ENCODE results near the gene STAT6. TPM values are rescaled to one million over a fixed set of nuclear protein-coding genes. Genes with fewer than 3 reads are reported as not detected.
A peak's percentile ranks its signal among the peaks of the same experiment; 100 is the strongest.

The STAT6 gene
- total RNA-seq, 1 donor from 2014 or later, result 12.9 TPM

- Histone ChIP-seq H3K27ac (no peak overlapping the region), H3K9me3 (ENCODE audit: low read depth) (no peaks in the 10 kb centered on the region), H3K9ac (no peak overlapping the region), H3F3A (ENCODE audit: low read depth) (peaks cover 19% of the 10 kb centered on the region), H3K4me1 (peaks cover 19% of the 10 kb centered on the region), H3K79me2 (ENCODE audit: low read depth) (peaks cover 33% of the 10 kb centered on the region), H3K36me3 (no peaks in the 10 kb centered on the region), H3K4me3 (no peak overlapping the region), H4K20me1 (ENCODE audit: low read depth) (peaks cover 23% of the 10 kb centered on the region), H3K4me2 (peak overlapping the region; percentile 87), H2AFZ (replicated peaks) (no peak overlapping the region), H3K27me3 (no peaks in the 10 kb centered on the region)
- TF ChIP-seq CTCF (IDR thresholded peaks at IDR 0.05) (no peak), EZH2phosphoT487 (IDR thresholded peaks at IDR 0.05) (no peak), EZH2 (IDR thresholded peaks at IDR 0.05) (no peak)
- Mint-ChIP-seq H3K27me3 (ENCODE audit: insufficient read depth, low read depth) (peaks cover 14% of the 10 kb centered on the region), H3K4me3 (peak overlapping the region; percentile 93), H3K9me3 (peaks cover 2% of the 10 kb centered on the region), H3K36me3 (no peaks in the 10 kb centered on the region), H3K27ac (no peak overlapping the region), H3K4me1 (peaks cover 28% of the 10 kb centered on the region)
- no peak for DNase-seq (ENCODE audit: low spot score)
Observed at GRCh38 chr12:57126561-57126960, 15.4 kb upstream of the STAT6 start.

GRCh38 chr12:57126061-57126460 lies 14.9 kb upstream of the STAT6 start:
- H3K79me2 ChIP-seq (ENCODE audit: low read depth), result peaks cover 28% of the 10 kb centered on the region
- no peaks in the 10 kb centered on the region for H3K36me3 Mint-ChIP-seq
- H4K20me1 ChIP-seq (ENCODE audit: low read depth), result peaks cover 18% of the 10 kb centered on the region
- H3K27me3 Mint-ChIP-seq (ENCODE audit: insufficient read depth, low read depth), result peaks cover 14% of the 10 kb centered on the region
- no peak for DNase-seq (ENCODE audit: low spot score)
- no peak overlapping the region for H3K9ac ChIP-seq
- H3K27ac ChIP-seq, result no peak overlapping the region
- H3K4me1 Mint-ChIP-seq, result peaks cover 23% of the 10 kb centered on the region
- H3K4me1 ChIP-seq, result peaks cover 14% of the 10 kb centered on the region
- no peak overlapping the region for H3K4me3 ChIP-seq
- no peak overlapping the region for H3K27ac Mint-ChIP-seq
- H3K9me3 ChIP-seq (ENCODE audit: low read depth), result no peaks in the 10 kb centered on the region
- peaks cover 18% of the 10 kb centered on the region for H3F3A ChIP-seq (ENCODE audit: low read depth)
- TF ChIP-seq CTCF (IDR thresholded peaks at IDR 0.05) (no peak), EZH2phosphoT487 (IDR thresholded peaks at IDR 0.05) (no peak), EZH2 (IDR thresholded peaks at IDR 0.05) (no peak)
- H3K27me3 ChIP-seq, result no peaks in the 10 kb centered on the region
- H3K36me3 ChIP-seq, result no peaks in the 10 kb centered on the region
- no peak overlapping the region for H3K4me2 ChIP-seq
- no peak overlapping the region for H2AFZ ChIP-seq (replicated peaks)
- H3K9me3 Mint-ChIP-seq, result peaks cover 2% of the 10 kb centered on the region
- no peak overlapping the region for H3K4me3 Mint-ChIP-seq

- Mint-ChIP-seq H3K4me1 (peaks cover 10% of the 10 kb centered on the region), H3K4me3 (peak overlapping the region; percentile 27), H3K36me3 (no peaks in the 10 kb centered on the region), H3K27me3 (ENCODE audit: insufficient read depth, low read depth) (peaks cover 14% of the 10 kb centered on the region), H3K9me3 (peaks cover 2% of the 10 kb centered on the region), H3K27ac (no peak overlapping the region)
- Histone ChIP-seq H3K27ac (no peak overlapping the region), H3K4me2 (no peak overlapping the region), H4K20me1 (ENCODE audit: low read depth) (peaks cover under 1% of the 10 kb centered on the region), H3K4me1 (no peaks in the 10 kb centered on the region), H3K36me3 (no peaks in the 10 kb centered on the region), H3K79me2 (ENCODE audit: low read depth) (peaks cover 11% of the 10 kb centered on the region), H3K9me3 (ENCODE audit: low read depth) (no peaks in the 10 kb centered on the region), H3K27me3 (no peaks in the 10 kb centered on the region), H3F3A (ENCODE audit: low read depth) (peaks cover 18% of the 10 kb centered on the region), H3K4me3 (no peak overlapping the region), H2AFZ (replicated peaks) (no peak overlapping the region), H3K9ac (no peak overlapping the region)
- no peak for TF ChIP-seq EZH2phosphoT487 (IDR thresholded peaks at IDR 0.05)
- TF ChIP-seq CTCF (IDR thresholded peaks at IDR 0.05), result peak; percentile 92
- TF ChIP-seq EZH2 (IDR thresholded peaks at IDR 0.05), result peak; percentile 28
- peak; percentile 83 for DNase-seq (ENCODE audit: low spot score)
Observed at GRCh38 chr12:57124261-57124877, 13.2 kb upstream of the STAT6 start.

Data from neural progenitor cell (in vitro differentiated cells).